ENCODE data around the gene XAF1.

- TF ChIP-seq CTCF (IDR thresholded peaks at IDR 0.05) (no peak), POLR2A (IDR thresholded peaks at IDR 0.05) (no peak), POLR2AphosphoS5 (IDR thresholded peaks at IDR 0.05) (no peak)
These were observed 44.7 kb upstream of the XAF1 start for GRCh38 chr17:6711081-6711674.

Measured in transverse colon (tissue), 4 donors.